Measurements from ENCODE around the gene LMAN1L. TPM values are rescaled to one million over a fixed set of nuclear protein-coding genes. Genes with fewer than 3 reads are reported as not detected.
A peak's percentile ranks its signal among the peaks of the same experiment; 100 is the strongest.
"Not testable (repeated sequence)": the region's sequence is repeated elsewhere in the genome, so short reads cannot be mapped to it uniquely, and the experiment has no call there.

The LMAN1L gene
- total RNA-seq, 1 experiment from 2014 or later, result not detected

DNA sequence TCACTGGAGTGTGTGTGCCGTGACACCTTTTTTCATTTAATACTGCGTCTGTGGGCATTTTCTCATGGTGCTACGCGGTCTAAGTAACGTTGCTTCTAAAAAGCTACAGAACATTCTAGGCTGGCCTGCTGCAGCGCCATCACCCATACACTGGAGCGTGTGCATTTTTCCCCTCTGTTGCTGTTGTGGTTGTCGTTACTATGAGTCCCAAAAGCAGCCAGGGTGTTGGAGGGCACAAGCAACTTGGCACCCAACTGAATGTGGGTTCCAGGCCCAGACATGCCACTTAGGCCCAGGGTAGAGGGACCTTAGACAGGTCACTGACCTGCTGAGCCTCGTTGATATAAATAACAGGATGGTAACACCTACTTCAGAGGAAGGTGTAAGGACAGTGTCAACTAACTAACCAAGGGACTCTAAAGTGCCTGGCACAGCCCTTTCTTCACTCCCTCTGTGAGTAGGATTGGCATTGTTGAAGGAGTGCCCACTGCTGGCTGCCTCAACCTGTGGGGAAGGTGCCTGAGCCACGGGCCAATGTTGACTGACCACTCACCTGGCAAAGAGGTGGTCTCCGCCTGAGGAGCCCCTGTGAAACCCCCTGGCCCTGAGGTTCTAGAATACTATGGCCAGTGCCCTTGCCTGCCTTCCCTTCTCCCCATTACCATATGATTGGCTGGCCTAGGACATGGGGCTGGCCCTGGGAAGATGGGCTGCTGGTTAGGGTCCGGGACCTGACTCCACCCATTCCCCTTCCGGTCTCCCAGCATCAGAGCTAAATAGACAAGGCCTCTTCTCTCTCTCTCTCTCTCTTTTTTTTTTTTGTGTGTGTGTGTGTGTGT lies 27.2 kb upstream of the LMAN1L start:
- Histone ChIP-seq H3K4me1 (ENCODE audit: insufficient read depth, low read length) (peaks cover 7% of the 10 kb centered on the region; the same call in 1 of the 2 replicates), H3K18ac (ENCODE audit: insufficient read length, low read depth, low read length) (no peak overlapping the region), H2BK15ac (ENCODE audit: low read depth, low read length) (no peak overlapping the region), H3K9ac (ENCODE audit: extremely low read depth, insufficient read length, low read length) (no peak overlapping the region), H3K79me2 (ENCODE audit: insufficient read depth, low read length) (no peaks in the 10 kb centered on the region), H4K5ac (ENCODE audit: insufficient read length, low read depth, low read length) (no peak overlapping the region), H3K14ac (ENCODE audit: insufficient read depth, low read length) (no peak overlapping the region), H4K8ac (replicated peaks; ENCODE audit: insufficient read length, low read depth, low read length) (no peak overlapping the region), H4K91ac (ENCODE audit: insufficient read length, low read depth, low read length) (no peak overlapping the region), H3K27me3 (ENCODE audit: insufficient read depth, low read length) (peaks cover 4% of the 10 kb centered on the region; the same call in 1 of the 2 replicates), H2BK12ac (ENCODE audit: insufficient read length, low read depth, low read length) (no peak overlapping the region), H3K56ac (ENCODE audit: insufficient read length, low read depth, low read length) (no peak overlapping the region), H2BK20ac (ENCODE audit: low read depth, low read length, poor library complexity, severe bottlenecking) (no peak overlapping the region), H2BK120ac (ENCODE audit: low read depth, low read length, poor library complexity, severe bottlenecking) (no peak overlapping the region), H3T11ph (ENCODE audit: low read length) (no peak overlapping the region), H3K4me2 (ENCODE audit: insufficient read depth, insufficient read length, low read length) (no peak overlapping the region), H3K4ac (ENCODE audit: low read depth, low read length) (no peak overlapping the region), H3K9me3 (ENCODE audit: control insufficient read depth, low read depth, low read length) (no peaks in the 10 kb centered on the region), H2BK5ac (ENCODE audit: insufficient read length, low read length) (no peak overlapping the region), H2AK5ac (ENCODE audit: insufficient read length, low read length) (no peak overlapping the region), H4K20me1 (ENCODE audit: control insufficient read depth, insufficient read depth, insufficient read length) (no peaks in the 10 kb centered on the region), H3K23ac (ENCODE audit: insufficient read length, low read depth, low read length) (no peak overlapping the region), H2AFZ (ENCODE audit: low read length) (no peak overlapping the region), H3K23me2 (ENCODE audit: insufficient read length, low read depth, low read length, poor library complexity, severe bottlenecking) (peaks cover 11% of the 10 kb centered on the region), H3K27ac (ENCODE audit: insufficient read length, low read depth, low read length) (no peak overlapping the region), H3K79me1 (ENCODE audit: insufficient read depth, low read depth, low read length, poor library complexity, severe bottlenecking) (no peaks in the 10 kb centered on the region)
- peaks cover 13% of the 10 kb centered on the region for H3K27me3 Mint-ChIP-seq (ENCODE audit: low read depth)
- no peaks in the 10 kb centered on the region; a peak in 1 of 5 replicates for H3K9me3 Mint-ChIP-seq
- WGBS (ENCODE audit: extremely low coverage, insufficient read length, low lambda C conversion rate), result no CpG with 5 or more reads among the region's 13 CpGs
- DNase-seq, result no peak
- TF ChIP-seq, protein P1, sequence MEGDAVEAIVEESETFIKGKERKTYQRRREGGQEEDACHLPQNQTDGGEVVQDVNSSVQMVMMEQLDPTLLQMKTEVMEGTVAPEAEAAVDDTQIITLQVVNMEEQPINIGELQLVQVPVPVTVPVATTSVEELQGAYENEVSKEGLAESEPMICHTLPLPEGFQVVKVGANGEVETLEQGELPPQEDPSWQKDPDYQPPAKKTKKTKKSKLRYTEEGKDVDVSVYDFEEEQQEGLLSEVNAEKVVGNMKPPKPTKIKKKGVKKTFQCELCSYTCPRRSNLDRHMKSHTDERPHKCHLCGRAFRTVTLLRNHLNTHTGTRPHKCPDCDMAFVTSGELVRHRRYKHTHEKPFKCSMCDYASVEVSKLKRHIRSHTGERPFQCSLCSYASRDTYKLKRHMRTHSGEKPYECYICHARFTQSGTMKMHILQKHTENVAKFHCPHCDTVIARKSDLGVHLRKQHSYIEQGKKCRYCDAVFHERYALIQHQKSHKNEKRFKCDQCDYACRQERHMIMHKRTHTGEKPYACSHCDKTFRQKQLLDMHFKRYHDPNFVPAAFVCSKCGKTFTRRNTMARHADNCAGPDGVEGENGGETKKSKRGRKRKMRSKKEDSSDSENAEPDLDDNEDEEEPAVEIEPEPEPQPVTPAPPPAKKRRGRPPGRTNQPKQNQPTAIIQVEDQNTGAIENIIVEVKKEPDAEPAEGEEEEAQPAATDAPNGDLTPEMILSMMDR (conservative IDR thresholded peaks at IDR 0.05), result no peak
- peaks cover 43 to 54% of the 10 kb centered on the region in 2 experiments for H3K4me1 Mint-ChIP-seq
- H3K4me3 Mint-ChIP-seq, result peak overlapping the region in 1 of 2 experiments; percentile 50; a peak in 2 of 5 replicates
- no peak overlapping the region for H3K27ac Mint-ChIP-seq
- H3K36me3 Mint-ChIP-seq (ENCODE audit: insufficient read depth in 1 of 3, low read depth in 3 of 3), result peaks cover 0 to 5% (median 4%) of the 10 kb centered on the region in 3 experiments; a peak in 3 of 7 replicates

DNA sequence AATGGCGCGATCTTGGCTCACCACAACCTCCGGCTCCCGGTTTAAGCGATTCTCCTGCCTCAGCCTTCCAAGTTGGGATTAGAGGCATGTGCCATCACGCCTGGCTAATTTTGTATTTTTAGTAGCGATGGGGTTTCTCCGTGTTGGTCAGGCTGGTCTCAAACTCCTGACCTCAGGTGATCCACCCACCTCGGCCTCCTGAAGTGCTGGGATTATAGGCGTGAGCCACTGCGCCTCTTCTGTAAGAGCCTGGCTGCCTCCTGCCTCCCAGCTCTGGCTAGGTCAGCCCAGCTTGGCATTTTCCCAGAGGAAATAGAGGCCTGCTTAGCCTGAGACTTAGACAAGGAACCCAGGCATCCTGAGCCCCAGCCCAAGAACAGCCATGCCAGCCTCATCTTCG lies 26.6 kb upstream of the LMAN1L start:
- peaks cover 11% of the 10 kb centered on the region for H3K23me2 ChIP-seq (ENCODE audit: insufficient read length, low read depth, low read length, poor library complexity, severe bottlenecking)
- not testable (repeated sequence) for H3K9ac ChIP-seq (ENCODE audit: extremely low read depth, insufficient read length, low read length); H3K9me3 Mint-ChIP-seq; H2BK20ac ChIP-seq (ENCODE audit: low read depth, low read length, poor library complexity, severe bottlenecking); H2AK5ac ChIP-seq (ENCODE audit: insufficient read length, low read length); H3K27ac ChIP-seq (ENCODE audit: insufficient read length, low read depth, low read length); H3K4me3 Mint-ChIP-seq; H3K27ac Mint-ChIP-seq; H2BK5ac ChIP-seq (ENCODE audit: insufficient read length, low read length); H3K36me3 Mint-ChIP-seq (ENCODE audit: insufficient read depth in 1 of 3, low read depth in 3 of 3); H3K4ac ChIP-seq (ENCODE audit: low read depth, low read length); H2BK120ac ChIP-seq (ENCODE audit: low read depth, low read length, poor library complexity, severe bottlenecking); H3K79me1 ChIP-seq (ENCODE audit: insufficient read depth, low read depth, low read length, poor library complexity, severe bottlenecking); H3K79me2 ChIP-seq (ENCODE audit: insufficient read depth, low read length); H3K23ac ChIP-seq (ENCODE audit: insufficient read length, low read depth, low read length); H2BK12ac ChIP-seq (ENCODE audit: insufficient read length, low read depth, low read length); DNase-seq; H4K91ac ChIP-seq (ENCODE audit: insufficient read length, low read depth, low read length); H3K4me2 ChIP-seq (ENCODE audit: insufficient read depth, insufficient read length, low read length); H3K56ac ChIP-seq (ENCODE audit: insufficient read length, low read depth, low read length); H3K18ac ChIP-seq (ENCODE audit: insufficient read length, low read depth, low read length); H3K9me3 ChIP-seq (ENCODE audit: control insufficient read depth, low read depth, low read length); H4K8ac ChIP-seq (replicated peaks; ENCODE audit: insufficient read length, low read depth, low read length); H2BK15ac ChIP-seq (ENCODE audit: low read depth, low read length); H2AFZ ChIP-seq (ENCODE audit: low read length); H3K4me1 ChIP-seq (ENCODE audit: insufficient read depth, low read length); H4K20me1 ChIP-seq (ENCODE audit: control insufficient read depth, insufficient read depth, insufficient read length); H3K14ac ChIP-seq (ENCODE audit: insufficient read depth, low read length); H3T11ph ChIP-seq (ENCODE audit: low read length); H3K27me3 ChIP-seq (ENCODE audit: insufficient read depth, low read length); H3K27me3 Mint-ChIP-seq (ENCODE audit: low read depth); H4K5ac ChIP-seq (ENCODE audit: insufficient read length, low read depth, low read length)
- peaks cover 38 to 48% of the 10 kb centered on the region in 2 experiments for H3K4me1 Mint-ChIP-seq
- WGBS (ENCODE audit: extremely low coverage, insufficient read length, low lambda C conversion rate), result no CpG with 5 or more reads among the region's 12 CpGs

Data from H9 (cell line).